ENCODE results near the gene JHY.
A peak's percentile ranks its signal among the peaks of the same experiment; 100 is the strongest.

Gene JHY

GRCh38 chr11:122872046-122872445 is 10.5 kb upstream of the JHY start:
- no peak for DNase-seq

GRCh38 chr11:122874991-122875390 is 7.6 kb upstream of the JHY start:
- no peak for DNase-seq

GRCh38 chr11:122877732-122878131 is 4.8 kb upstream of the JHY start:
- no peak for DNase-seq

- DNase-seq = no peak
Observed at GRCh38 chr11:122879785-122880184, 2.8 kb upstream of the JHY start.

- peak; percentile 11 to 56 (median 24) for DNase-seq
Observed at GRCh38 chr11:122882857-122883645, 492 bp downstream of the JHY start.

- no peak for DNase-seq
Observed at GRCh38 chr11:122883646-122883979, 1.1 kb downstream of the JHY start.

GRCh38 chr11:122888162-122888561 is 5.6 kb downstream of the JHY start:
- DNase-seq = no peak

- DNase-seq = no peak
Observed at GRCh38 chr11:122893131-122893530, 10.6 kb downstream of the JHY start.

GRCh38 chr11:122895563-122895962 is 13.0 kb downstream of the JHY start:
- no peak for DNase-seq

- DNase-seq = peak in 1 of 5 experiments; percentile 54
Observed at GRCh38 chr11:122897606-122898210, 15.1 kb downstream of the JHY start.

- DNase-seq = no peak
Observed at GRCh38 chr11:122898799-122899198, 16.2 kb downstream of the JHY start.

GRCh38 chr11:122900587-122901202 is 18.1 kb downstream of the JHY start:
- peak in 1 of 5 experiments; percentile 28 for DNase-seq

GRCh38 chr11:122902951-122903350 is 20.4 kb downstream of the JHY start:
- no peak for DNase-seq

- peak in 1 of 5 experiments; percentile 14 for DNase-seq
Observed at GRCh38 chr11:122910775-122911174, 28.2 kb downstream of the JHY start.

- DNase-seq = no peak
Observed at GRCh38 chr11:122917311-122917710, 34.8 kb downstream of the JHY start.

GRCh38 chr11:122918734-122919133 is 36.2 kb downstream of the JHY start:
- DNase-seq = no peak

GRCh38 chr11:122920579-122920978 is 38.0 kb downstream of the JHY start:
- no peak for DNase-seq

- no peak for DNase-seq
Observed at GRCh38 chr11:122922893-122923292, 40.3 kb downstream of the JHY start.

GRCh38 chr11:122923302-122923701 is 40.7 kb downstream of the JHY start:
- no peak for DNase-seq

GRCh38 chr11:122931510-122931909 is 49.0 kb downstream of the JHY start:
- DNase-seq = no peak

GRCh38 chr11:122933416-122933815 is 50.9 kb downstream of the JHY start:
- DNase-seq = no peak

GRCh38 chr11:122937983-122938382 is 55.4 kb downstream of the JHY start:
- no peak for DNase-seq

GRCh38 chr11:122938557-122938956 is 56.0 kb downstream of the JHY start:
- no peak for DNase-seq

- no peak for DNase-seq
Observed at GRCh38 chr11:122951211-122951610, 68.7 kb downstream of the JHY start.

All from T-helper 2 cell (primary cell).